Gastroesophageal sphincter (tissue), 3 donors: Measurements from ENCODE around the gene SLC6A13.

ENCODE experiments used
- CTCF ChIP-seq, 4 experiments: fragments of 200-600 bp in 2 of 4; fragments of 450-650 bp in 2 of 4; sonication (generic) in 1 of 4; IDR thresholded peaks; one replicate each; pipeline ENCODE4 v1.5.1; 2017 to 2019; ENCODE audit warnings: antibody characterized with exemption in 4 of 4, mild to moderate bottlenecking in 2 of 4, moderate library complexity in 2 of 4
- POLR2A ChIP-seq, 2 donors: fragments of 450-650 bp; IDR thresholded peaks; one replicate each; pipeline ENCODE4 v1.6.1; 2017; ENCODE audit warnings: antibody characterized with exemption in 2 of 2, mild to moderate bottlenecking in 2 of 2, moderate library complexity in 1 of 2

GRCh38 chr12:232731-233614, 29.7 kb downstream of the SLC6A13 start:
- TF ChIP-seq POLR2A (IDR thresholded peaks at IDR 0.05) = no peak
- TF ChIP-seq CTCF (IDR thresholded peaks at IDR 0.05) = no peak
